ENCODE measurements around the gene SMAD7. TPM values are rescaled to one million over a fixed set of nuclear protein-coding genes. Genes with fewer than 3 reads are reported as not detected.
A peak's percentile ranks its signal among the peaks of the same experiment; 100 is the strongest.

SMAD7 gene
- total and polyA plus RNA-seq, 2 experiments from 2014 or later, result 6.8 to 51.7 TPM

DNA sequence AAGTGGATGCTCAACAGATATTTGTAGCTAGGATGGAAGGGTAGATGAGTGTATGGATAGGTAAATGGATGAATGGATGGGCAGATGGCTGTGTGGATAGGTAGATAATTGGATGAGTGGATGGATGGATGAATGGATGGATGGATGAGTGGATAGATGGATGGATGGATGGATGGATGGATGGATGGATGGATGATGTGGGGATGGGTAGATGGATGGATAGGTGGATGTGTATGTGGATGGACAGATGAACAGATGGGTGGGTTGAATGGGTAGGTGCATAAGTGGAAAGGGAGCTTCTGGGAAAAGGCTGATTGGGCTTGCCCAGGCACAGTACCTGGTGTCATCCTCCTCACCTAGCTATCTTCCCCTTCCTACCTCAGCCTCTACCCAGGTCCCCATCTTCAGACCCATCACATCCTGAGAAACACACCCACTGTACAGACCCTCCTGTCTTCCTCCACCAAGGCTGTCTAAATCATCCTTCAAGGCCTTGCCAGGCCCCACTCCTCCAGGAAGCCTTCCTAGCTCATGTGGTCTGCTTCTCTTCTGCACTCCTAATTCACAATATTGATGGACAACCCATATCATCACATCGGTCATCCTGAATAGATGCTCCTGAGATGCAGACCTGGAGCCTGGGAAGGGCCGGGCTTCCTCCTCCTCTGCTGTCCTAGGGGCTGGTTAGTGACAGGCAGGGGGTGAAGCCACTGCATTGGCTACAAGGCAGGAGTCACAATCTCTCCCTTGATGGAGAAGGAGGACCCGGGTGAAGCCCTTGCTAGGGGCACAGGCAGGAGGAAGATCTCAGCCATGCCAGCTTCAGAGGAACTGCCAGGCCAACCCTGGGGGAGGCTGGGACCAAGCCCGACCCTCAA lies 49.4 kb downstream of the SMAD7 start:
- Histone ChIP-seq H3K4me1 (ENCODE audit: insufficient read depth) (peaks cover 39% of the 10 kb centered on the region), H4K20me1 (ENCODE audit: insufficient read depth) (no peaks in the 10 kb centered on the region), H3K79me2 (ENCODE audit: insufficient read depth) (no peaks in the 10 kb centered on the region), H3K9me2 (ENCODE audit: insufficient read depth) (no peaks in the 10 kb centered on the region), H3K4me2 (ENCODE audit: unreplicated experiment) (peak overlapping the region; percentile 5), H2AFZ (peak overlapping the region; percentile 80), H3K4me3 (no peak overlapping the region), H3K36me3 (ENCODE audit: low read depth) (no peaks in the 10 kb centered on the region), H3K9ac (peak overlapping the region; percentile 81), H3K27me3 (replicated peaks; ENCODE audit: insufficient read depth) (no peaks in the 10 kb centered on the region), H3K9me3 (ENCODE audit: low read depth) (no peaks in the 10 kb centered on the region), H3F3A (ENCODE audit: insufficient read depth) (peaks cover 46% of the 10 kb centered on the region), H3K27ac (peak overlapping the region; percentile 80)
- in situ Hi-C loops (cut with MboI), result no loop called here
- no peak for TF ChIP-seq EZH2phosphoT487 (IDR thresholded peaks at IDR 0.05; ENCODE audit: insufficient read depth, low read depth)
- TF ChIP-seq EZH2 (IDR thresholded peaks at IDR 0.05; ENCODE audit: insufficient read depth, poor library complexity, severe bottlenecking), result no peak
- WGBS, 2 experiments (ENCODE audit: low coverage in 1 of 2, low lambda C conversion rate in 2 of 2, missing lambda C conversion rate in 2 of 2), result 35 to 38% methylated on average over 4 of the region's 4 CpGs
- no peak for DNase-seq

DNA sequence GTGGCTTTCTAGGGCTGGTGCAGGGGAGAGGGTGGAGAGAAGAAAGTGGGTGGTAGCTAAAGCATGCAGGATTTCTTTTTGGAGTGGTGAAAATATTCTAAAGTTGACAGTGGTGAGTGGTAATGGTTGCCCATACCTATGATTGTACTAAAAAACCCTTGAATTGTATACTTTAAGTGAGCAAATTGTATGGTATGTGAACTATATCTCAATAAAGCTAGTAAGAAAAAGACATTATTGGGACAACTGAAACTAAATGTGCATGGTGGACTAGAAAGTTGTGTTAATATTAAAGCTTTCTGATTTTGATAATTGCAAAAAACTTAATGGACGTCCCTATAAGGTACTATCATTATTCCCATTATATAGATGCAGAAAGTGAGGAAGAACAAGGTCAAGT lies 50.3 kb downstream of the SMAD7 start:
- peaks cover 40% of the 10 kb centered on the region for H3K4me1 ChIP-seq (ENCODE audit: insufficient read depth)
- H3K4me3 ChIP-seq, result no peak overlapping the region
- no peak overlapping the region for H2AFZ ChIP-seq
- no peak for TF ChIP-seq EZH2phosphoT487 (IDR thresholded peaks at IDR 0.05; ENCODE audit: insufficient read depth, low read depth)
- no peak for TF ChIP-seq EZH2 (IDR thresholded peaks at IDR 0.05; ENCODE audit: insufficient read depth, poor library complexity, severe bottlenecking)
- no peak overlapping the region for H3K27ac ChIP-seq
- no peaks in the 10 kb centered on the region for H3K79me2 ChIP-seq (ENCODE audit: insufficient read depth)
- DNase-seq, result no peak
- H3K27me3 ChIP-seq (replicated peaks; ENCODE audit: insufficient read depth), result no peaks in the 10 kb centered on the region
- H3K4me2 ChIP-seq (ENCODE audit: unreplicated experiment), result no peak overlapping the region
- H3K9me3 ChIP-seq (ENCODE audit: low read depth), result no peaks in the 10 kb centered on the region
- no peaks in the 10 kb centered on the region for H4K20me1 ChIP-seq (ENCODE audit: insufficient read depth)
- no peak overlapping the region for H3K9ac ChIP-seq
- WGBS, 2 experiments (ENCODE audit: low coverage in 1 of 2, low lambda C conversion rate in 2 of 2, missing lambda C conversion rate in 2 of 2), result 90 to 95% methylated on average over 1 of the region's 1 CpG
- no peaks in the 10 kb centered on the region for H3K9me2 ChIP-seq (ENCODE audit: insufficient read depth)
- peaks cover 43% of the 10 kb centered on the region for H3F3A ChIP-seq (ENCODE audit: insufficient read depth)
- H3K36me3 ChIP-seq (ENCODE audit: low read depth), result no peaks in the 10 kb centered on the region
- in situ Hi-C loops (cut with MboI), result no loop called here

DNA sequence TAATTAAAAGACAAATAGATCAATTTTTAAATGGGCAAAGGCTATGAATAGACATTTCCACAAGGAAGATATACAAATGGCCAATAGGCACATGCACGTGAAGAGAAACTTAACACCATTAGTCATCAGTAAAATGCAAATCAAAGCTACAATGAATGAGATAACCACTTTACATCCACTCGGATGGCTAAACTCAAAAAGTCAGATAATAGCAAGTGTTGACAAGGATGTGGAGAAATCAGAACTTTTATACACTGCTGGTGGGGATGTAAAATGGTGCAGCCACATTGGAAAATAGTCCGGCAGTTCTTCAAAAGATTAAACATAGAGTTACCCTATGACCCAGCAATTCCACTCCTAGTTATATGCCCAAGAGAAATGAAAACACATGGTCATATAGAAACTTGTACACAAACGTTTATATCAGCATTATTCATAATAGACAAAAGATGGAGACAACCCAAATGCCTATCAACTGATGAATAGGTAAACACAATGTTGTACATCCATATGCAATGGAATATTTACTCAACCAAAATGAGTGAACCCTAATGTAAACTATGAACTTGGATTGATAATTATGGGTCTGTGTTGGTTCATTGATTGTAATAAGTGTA lies 51.1 kb downstream of the SMAD7 start:
- Histone ChIP-seq H3F3A (ENCODE audit: insufficient read depth) (peaks cover 38% of the 10 kb centered on the region), H3K27me3 (replicated peaks; ENCODE audit: insufficient read depth) (no peaks in the 10 kb centered on the region), H3K4me2 (ENCODE audit: unreplicated experiment) (no peak overlapping the region), H3K79me2 (ENCODE audit: insufficient read depth) (no peaks in the 10 kb centered on the region), H3K36me3 (ENCODE audit: low read depth) (no peaks in the 10 kb centered on the region), H3K4me1 (ENCODE audit: insufficient read depth) (peaks cover 40% of the 10 kb centered on the region), H3K4me3 (no peak overlapping the region), H4K20me1 (ENCODE audit: insufficient read depth) (no peaks in the 10 kb centered on the region), H2AFZ (no peak overlapping the region), H3K27ac (no peak overlapping the region), H3K9me2 (ENCODE audit: insufficient read depth) (no peaks in the 10 kb centered on the region), H3K9me3 (ENCODE audit: low read depth) (no peaks in the 10 kb centered on the region), H3K9ac (no peak overlapping the region)
- in situ Hi-C loops (cut with MboI), result no loop called here
- TF ChIP-seq EZH2 (IDR thresholded peaks at IDR 0.05; ENCODE audit: insufficient read depth, poor library complexity, severe bottlenecking), result no peak
- no peak for TF ChIP-seq EZH2phosphoT487 (IDR thresholded peaks at IDR 0.05; ENCODE audit: insufficient read depth, low read depth)
- DNase-seq, result no peak
- 82 to 85% methylated on average over 4 of the region's 4 CpGs for WGBS, 2 experiments (ENCODE audit: low coverage in 1 of 2, low lambda C conversion rate in 2 of 2, missing lambda C conversion rate in 2 of 2)

DNA sequence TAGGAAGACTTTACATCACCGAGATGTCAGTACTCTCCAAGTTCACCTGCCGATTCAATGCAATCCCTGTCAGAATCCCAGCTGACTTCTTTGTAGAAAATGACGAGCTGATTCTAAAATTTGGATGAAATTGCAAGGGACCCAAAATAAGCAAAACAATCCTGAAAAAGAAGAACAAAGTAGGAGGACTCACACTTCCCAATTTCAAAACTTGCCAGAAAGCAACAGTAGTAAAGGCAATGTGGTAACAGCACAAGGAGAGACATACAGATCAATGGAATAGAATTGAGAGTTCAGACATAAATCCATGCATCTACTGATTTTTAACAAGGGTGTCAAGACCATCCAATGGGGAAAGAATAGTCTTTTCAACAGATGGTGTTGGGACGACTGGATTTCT lies 52.2 kb downstream of the SMAD7 start:
- no peak overlapping the region for H3K9ac ChIP-seq
- no peak for TF ChIP-seq EZH2 (IDR thresholded peaks at IDR 0.05; ENCODE audit: insufficient read depth, poor library complexity, severe bottlenecking)
- TF ChIP-seq EZH2phosphoT487 (IDR thresholded peaks at IDR 0.05; ENCODE audit: insufficient read depth, low read depth), result no peak
- H3K27me3 ChIP-seq (replicated peaks; ENCODE audit: insufficient read depth), result no peaks in the 10 kb centered on the region
- no peak overlapping the region for H3K4me3 ChIP-seq
- H3K79me2 ChIP-seq (ENCODE audit: insufficient read depth), result no peaks in the 10 kb centered on the region
- in situ Hi-C loops (cut with MboI), result no loop called here
- no peak overlapping the region for H3K27ac ChIP-seq
- 77 to 85% methylated on average over 4 of the region's 4 CpGs for WGBS, 2 experiments (ENCODE audit: low coverage in 1 of 2, low lambda C conversion rate in 2 of 2, missing lambda C conversion rate in 2 of 2)
- H3K36me3 ChIP-seq (ENCODE audit: low read depth), result no peaks in the 10 kb centered on the region
- peaks cover 26% of the 10 kb centered on the region for H3F3A ChIP-seq (ENCODE audit: insufficient read depth)
- DNase-seq, result no peak
- no peak overlapping the region for H3K4me2 ChIP-seq (ENCODE audit: unreplicated experiment)
- H4K20me1 ChIP-seq (ENCODE audit: insufficient read depth), result no peaks in the 10 kb centered on the region
- H2AFZ ChIP-seq, result no peak overlapping the region
- peaks cover 31% of the 10 kb centered on the region for H3K4me1 ChIP-seq (ENCODE audit: insufficient read depth)
- no peaks in the 10 kb centered on the region for H3K9me3 ChIP-seq (ENCODE audit: low read depth)
- H3K9me2 ChIP-seq (ENCODE audit: insufficient read depth), result no peaks in the 10 kb centered on the region

Measured in GM23248 (cell line).